NCI-H526 (cell line): ENCODE results near the gene SETX.
"Not testable (repeated sequence)": the region's sequence is repeated elsewhere in the genome, so short reads cannot be mapped to it uniquely, and the experiment has no call there.

Experiments
- DNase-seq, 2 experiments: peaks; one replicate each; lab custom pipeline; 2025; lab: John Stamatoyannopoulos, UW

Gene SETX

GRCh38 chr9:132283165-132283564, 71.6 kb downstream of the SETX start:
- DNase-seq = no peak

GRCh38 chr9:132274861-132275260, 79.9 kb downstream of the SETX start:
- no peak for DNase-seq

DNA sequence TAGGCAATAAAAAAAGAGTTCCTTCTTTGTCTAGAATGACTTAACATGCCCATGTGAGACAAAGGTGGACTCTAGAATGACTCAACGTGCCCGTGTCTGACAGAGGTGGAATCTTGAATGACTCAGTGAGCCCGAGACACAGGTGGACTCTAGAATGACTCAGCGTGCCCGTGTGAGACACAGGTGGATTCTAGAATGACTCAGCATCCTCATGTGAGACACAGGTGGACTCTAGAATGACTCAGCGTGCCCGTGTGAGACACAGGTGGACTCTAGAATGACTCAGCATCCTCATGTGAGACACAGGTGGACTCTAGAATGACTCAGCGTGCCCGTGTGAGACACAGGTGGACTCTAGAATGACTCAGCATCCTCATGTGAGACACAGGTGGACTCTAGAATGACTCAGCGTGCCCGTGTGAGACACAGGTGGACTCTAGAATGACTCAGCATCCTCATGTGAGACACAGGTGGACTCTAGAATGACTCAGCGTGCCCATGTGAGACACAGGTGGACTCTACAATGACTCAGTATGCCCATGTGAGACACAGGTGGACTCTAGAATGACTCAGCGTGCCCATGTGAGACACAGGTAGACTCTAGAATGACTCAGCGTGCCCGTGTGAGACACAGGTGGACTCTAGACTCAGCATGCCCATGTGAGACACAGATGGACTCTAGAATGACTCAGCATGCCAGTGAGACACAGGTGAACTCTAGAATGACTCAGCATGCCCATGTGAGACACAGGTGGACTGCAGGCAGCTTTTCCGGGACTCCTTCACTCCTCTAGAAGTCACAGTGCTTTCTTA, 84.9 kb downstream of the SETX start:
- not testable (repeated sequence) for DNase-seq

DNA sequence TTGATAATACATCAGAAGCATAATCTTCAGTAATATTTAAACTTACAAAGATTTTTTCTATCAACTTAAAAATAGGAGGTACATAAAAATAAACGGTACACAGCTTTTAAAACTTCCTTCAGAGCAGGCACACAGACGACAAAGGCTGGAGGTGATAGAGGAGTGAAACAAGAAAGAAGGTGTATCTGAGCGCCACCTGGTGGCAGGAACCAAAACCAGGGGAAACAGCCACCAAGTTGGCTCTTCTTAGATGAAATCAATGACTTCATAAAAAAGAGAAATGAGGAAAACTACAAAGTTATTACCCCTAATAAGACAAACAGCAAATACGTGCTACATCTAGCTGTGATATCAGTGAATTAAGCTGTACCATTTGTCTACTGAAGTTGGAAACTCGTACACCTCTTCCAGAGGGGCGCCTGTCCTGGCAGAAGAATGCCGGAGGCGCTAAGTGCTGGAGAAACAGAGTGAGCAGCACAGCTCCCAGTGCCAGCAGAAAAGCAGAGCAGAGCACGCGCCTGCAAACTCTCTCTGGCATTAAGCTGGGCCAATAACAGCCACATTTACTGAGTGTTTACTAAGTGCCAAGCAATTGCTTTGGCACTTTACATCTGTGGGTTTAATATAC, 85.9 kb downstream of the SETX start:
- peak in 1 of 2 experiments; percentile 45 for DNase-seq

DNA sequence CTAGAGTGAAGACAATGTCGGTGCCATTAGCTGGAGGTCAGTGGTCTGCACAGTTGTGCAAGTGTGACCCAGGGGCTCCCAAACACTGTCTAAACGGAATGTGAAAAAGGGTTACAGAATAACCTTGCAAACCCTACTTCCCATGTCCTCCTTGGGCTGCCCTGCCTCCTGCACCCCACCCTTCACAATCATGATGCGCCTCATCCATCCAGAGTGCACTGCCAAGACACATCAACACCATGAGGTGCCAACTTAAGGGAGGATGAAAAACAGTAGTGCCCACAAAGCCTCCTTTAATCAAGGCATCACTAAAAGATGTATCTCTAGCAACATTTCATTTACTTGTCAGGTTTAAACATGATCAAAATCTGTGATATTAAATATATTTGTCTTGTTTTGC, 87.1 kb downstream of the SETX start:
- no peak for DNase-seq

GRCh38 chr9:132266017-132266416, 88.8 kb downstream of the SETX start:
- DNase-seq = no peak

- DNase-seq = no peak
Observed at GRCh38 chr9:132260846-132261245, 93.9 kb downstream of the SETX start.

GRCh38 chr9:132250324-132251262, 104.2 kb downstream of the SETX start:
- DNase-seq = no peak

DNA sequence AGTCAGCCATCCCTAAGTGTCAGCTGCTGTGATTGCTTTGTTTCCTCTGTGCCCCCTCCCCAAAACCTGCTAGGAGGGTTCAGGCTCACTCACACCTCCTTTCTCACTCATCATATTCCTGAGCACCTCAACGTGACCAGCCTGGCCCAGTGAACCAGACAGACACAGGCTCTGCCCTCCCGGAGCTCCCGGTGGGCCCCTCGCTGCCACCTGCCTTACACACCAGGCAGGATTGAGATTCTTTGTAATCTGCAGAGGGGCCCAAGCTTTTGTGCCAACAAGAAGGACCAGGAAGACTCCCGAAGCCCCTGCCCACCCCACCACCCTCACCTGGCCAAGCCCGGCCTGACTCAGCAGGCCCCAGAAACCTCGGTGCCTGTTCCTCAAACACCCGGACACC, 105.1 kb downstream of the SETX start:
- no peak for DNase-seq

GRCh38 chr9:132249123-132249522, 105.7 kb downstream of the SETX start:
- DNase-seq = no peak

- no peak for DNase-seq
Observed at GRCh38 chr9:132247942-132248341, 106.8 kb downstream of the SETX start.

DNA sequence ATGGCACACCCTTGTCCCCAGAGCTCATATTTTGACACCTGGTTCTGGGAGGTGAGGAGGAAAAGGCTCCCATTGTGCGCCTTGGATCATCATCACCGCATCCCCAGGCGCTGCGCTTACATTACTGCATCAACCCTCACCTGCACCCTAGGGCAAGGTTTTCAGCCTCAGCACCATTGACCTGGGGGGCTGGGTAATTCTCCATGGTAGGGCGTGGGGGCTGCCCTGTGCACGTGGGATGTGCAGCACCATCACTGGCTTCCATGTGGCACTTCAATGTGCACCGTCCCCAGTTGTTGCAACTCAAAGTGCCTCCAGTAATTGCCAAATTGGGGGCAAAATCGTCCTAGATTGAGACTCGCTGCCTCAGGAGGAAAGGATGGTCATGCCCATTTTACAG, 109.3 kb downstream of the SETX start:
- DNase-seq = no peak

- no peak for DNase-seq
Observed at GRCh38 chr9:132244582-132245455, 110.0 kb downstream of the SETX start.

DNA sequence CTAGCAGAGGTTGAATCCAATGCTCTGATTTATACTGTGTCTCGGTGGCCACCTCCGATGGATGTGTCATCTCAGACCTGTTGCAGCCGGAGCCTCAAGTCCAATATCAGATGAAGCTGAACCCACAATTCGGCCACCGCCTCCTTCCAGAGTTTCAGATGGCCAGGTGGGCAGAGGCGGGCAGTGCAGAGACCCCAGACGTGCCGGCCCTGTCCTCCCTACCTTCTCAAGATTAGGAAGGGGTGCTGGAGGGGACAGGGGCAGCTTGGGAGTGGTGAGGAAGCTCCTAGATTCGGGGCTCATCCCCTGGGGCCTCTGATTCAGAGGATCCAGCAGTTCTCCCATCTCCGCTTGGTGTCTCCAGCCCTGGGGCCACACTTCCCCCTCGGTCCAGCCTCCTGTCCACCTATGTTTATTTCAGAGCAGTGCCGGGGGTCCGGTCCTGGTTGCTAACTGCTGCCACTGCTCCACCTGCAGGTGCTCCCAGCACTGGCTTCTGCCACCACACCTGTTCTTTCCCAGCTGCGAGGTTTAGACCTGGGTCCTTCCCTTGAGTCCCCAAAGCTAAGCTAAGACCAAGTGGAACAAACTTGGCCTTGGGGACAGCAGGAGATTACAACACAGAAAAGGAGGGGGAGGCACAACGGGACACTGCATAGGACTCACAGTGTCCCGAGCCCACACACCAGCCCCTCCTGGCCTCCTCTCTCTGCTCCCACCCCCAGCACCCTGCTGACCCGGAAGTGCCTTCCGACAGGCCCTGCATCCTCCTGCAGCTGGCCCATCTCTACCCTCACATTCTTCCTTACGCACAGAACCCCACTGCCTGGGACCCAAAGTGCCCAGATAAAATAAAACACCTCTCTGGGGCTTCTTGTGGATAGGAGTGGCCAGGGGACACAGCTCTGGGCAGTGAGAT, 111.4 kb downstream of the SETX start:
- DNase-seq = peak in 1 of 2 experiments; percentile 62

DNA sequence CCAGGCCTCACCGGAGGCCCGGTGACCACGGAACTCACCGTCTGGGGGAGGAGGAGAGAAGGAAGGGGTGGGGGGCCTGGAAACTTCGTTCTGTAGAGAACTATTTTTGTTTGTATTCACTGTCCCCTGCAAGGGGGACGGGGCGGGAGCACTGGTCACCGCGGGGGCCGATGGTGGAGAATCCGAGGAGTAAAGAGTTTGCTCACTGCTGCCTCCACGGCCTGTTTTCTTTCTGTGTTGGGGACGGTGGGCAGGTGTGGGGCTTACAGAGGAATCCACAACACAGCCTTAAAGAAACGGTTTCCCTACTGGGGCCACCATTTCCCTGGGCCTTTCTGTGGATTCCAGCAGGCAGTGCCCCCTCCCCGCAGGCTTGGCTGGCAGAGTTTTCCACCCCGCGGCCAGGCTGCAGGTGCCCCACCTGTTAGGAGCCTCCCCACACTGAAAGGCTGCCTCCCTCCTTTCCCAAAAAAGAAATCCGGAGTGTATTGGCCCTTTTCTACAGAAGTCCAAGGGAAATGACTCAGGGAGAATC, 112.1 kb downstream of the SETX start:
- peak in 1 of 2 experiments; percentile 38 for DNase-seq

DNA sequence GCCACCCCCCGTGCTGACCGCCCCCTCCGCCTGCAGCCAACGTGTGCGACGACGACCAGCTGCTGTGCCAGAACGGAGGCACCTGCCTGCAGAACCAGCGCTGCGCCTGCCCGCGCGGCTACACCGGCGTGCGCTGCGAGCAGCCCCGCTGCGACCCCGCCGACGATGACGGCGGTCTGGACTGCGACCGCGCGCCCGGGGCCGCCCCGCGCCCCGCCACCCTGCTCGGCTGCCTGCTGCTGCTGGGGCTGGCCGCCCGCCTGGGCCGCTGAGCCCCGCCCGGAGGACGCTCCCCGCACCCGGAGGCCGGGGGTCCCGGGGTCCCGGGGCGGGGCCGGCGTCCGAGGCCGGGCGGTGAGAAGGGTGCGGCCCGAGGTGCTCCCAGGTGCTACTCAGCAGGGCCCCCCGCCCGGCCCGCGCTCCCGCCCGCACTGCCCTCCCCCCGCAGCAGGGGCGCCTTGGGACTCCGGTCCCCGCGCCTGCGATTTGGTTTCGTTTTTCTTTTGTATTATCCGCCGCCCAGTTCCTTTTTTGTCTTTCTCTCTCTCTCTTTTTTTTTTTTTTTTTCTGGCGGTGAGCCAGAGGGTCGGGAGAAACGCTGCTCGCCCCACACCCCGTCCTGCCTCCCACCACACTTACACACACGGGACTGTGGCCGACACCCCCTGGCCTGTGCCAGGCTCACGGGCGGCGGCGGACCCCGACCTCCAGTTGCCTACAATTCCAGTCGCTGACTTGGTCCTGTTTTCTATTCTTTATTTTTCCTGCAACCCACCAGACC, 112.8 kb downstream of the SETX start:
- peak in 1 of 2 experiments; percentile 32 for DNase-seq

DNA sequence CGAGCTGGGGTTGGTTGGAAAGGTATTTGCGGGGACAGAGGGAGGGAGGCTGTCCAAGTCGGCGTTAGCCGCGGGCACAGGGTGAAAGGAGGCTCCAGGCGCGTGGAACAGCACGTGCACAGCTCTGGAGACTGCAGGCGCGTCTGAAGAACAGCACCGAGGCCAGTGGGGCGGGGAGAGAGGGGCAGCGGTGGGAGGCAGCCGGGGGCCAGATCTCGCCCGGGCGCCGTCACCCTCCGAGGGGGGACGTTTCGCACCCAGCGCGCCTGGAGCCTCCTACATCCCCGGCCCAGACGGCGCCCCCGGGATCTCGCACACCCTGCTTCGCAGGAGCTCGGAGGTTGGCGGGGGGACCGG, 113.3 kb downstream of the SETX start:
- DNase-seq = no peak

- DNase-seq = peak; percentile 66 to 95
Observed at GRCh38 chr9:132240841-132241482, 113.8 kb downstream of the SETX start.
